ENCODE data around the gene LRWD1. TPM values are rescaled to one million over a fixed set of nuclear protein-coding genes. Genes with fewer than 3 reads are reported as not detected.
"Not testable (repeated sequence)": the region's sequence is repeated elsewhere in the genome, so short reads cannot be mapped to it uniquely, and the experiment has no call there.

The LRWD1 gene
- total RNA-seq, 2 donors from 2014 or later = 30.9 to 43.5 TPM

GRCh38 chr7:102503141-102503540, 38.4 kb downstream of the LRWD1 start:
- not testable (repeated sequence) for H3K36me3 ChIP-seq (ENCODE audit: control insufficient read depth, insufficient read depth, low read length); H3K9ac ChIP-seq (ENCODE audit: extremely low read depth, low read length, poor library complexity, severe bottlenecking); H3K4me1 ChIP-seq (ENCODE audit: control insufficient read depth, insufficient read depth, low read length); H3K27me3 ChIP-seq (ENCODE audit: control insufficient read depth, insufficient read depth, low read length, poor library complexity, severe bottlenecking); H3K36me3 Mint-ChIP-seq (ENCODE audit: low read depth); H3K27ac ChIP-seq (ENCODE audit: low read depth, low read length); H3K27ac Mint-ChIP-seq; H3K4me1 Mint-ChIP-seq; H3K4me3 Mint-ChIP-seq; H3K4me3 ChIP-seq (ENCODE audit: low read length); H3K9me3 Mint-ChIP-seq; DNase-seq; H3K9me3 ChIP-seq (ENCODE audit: control insufficient read depth, low read length); H3K27me3 Mint-ChIP-seq (ENCODE audit: insufficient read depth)
- WGBS, 2 experiments (ENCODE audit: insufficient coverage in 1 of 2, insufficient read length in 1 of 2) = no CpG with 5 or more reads among the region's 12 CpGs

- H3K36me3 ChIP-seq (ENCODE audit: control insufficient read depth, insufficient read depth, low read length); H3K4me3 ChIP-seq (ENCODE audit: low read length); H3K4me3 Mint-ChIP-seq; H3K27ac ChIP-seq (ENCODE audit: low read depth, low read length); DNase-seq; H3K4me1 ChIP-seq (ENCODE audit: control insufficient read depth, insufficient read depth, low read length); H3K27me3 Mint-ChIP-seq (ENCODE audit: insufficient read depth); H3K9ac ChIP-seq (ENCODE audit: extremely low read depth, low read length, poor library complexity, severe bottlenecking); H3K27ac Mint-ChIP-seq; H3K27me3 ChIP-seq (ENCODE audit: control insufficient read depth, insufficient read depth, low read length, poor library complexity, severe bottlenecking); H3K4me1 Mint-ChIP-seq; H3K9me3 Mint-ChIP-seq; H3K9me3 ChIP-seq (ENCODE audit: control insufficient read depth, low read length); H3K36me3 Mint-ChIP-seq (ENCODE audit: low read depth): not testable (repeated sequence)
- WGBS, 2 experiments (ENCODE audit: insufficient coverage in 1 of 2, insufficient read length in 1 of 2) = 83% methylated on average over 3 of the region's 24 CpGs; no CpG with 5 or more reads in 1 of the 2 experiments
Observed at GRCh38 chr7:102505298-102506185, 40.8 kb downstream of the LRWD1 start.

GRCh38 chr7:102507410-102508088, 42.8 kb downstream of the LRWD1 start:
- H3K4me3 ChIP-seq (ENCODE audit: low read length); DNase-seq; H3K4me1 Mint-ChIP-seq; H3K4me1 ChIP-seq (ENCODE audit: control insufficient read depth, insufficient read depth, low read length); H3K27me3 Mint-ChIP-seq (ENCODE audit: insufficient read depth); H3K27ac ChIP-seq (ENCODE audit: low read depth, low read length); H3K9me3 Mint-ChIP-seq; H3K4me3 Mint-ChIP-seq; H3K36me3 Mint-ChIP-seq (ENCODE audit: low read depth); H3K27ac Mint-ChIP-seq; H3K27me3 ChIP-seq (ENCODE audit: control insufficient read depth, insufficient read depth, low read length, poor library complexity, severe bottlenecking); H3K9ac ChIP-seq (ENCODE audit: extremely low read depth, low read length, poor library complexity, severe bottlenecking); H3K9me3 ChIP-seq (ENCODE audit: control insufficient read depth, low read length); H3K36me3 ChIP-seq (ENCODE audit: control insufficient read depth, insufficient read depth, low read length): not testable (repeated sequence)
- 82% methylated on average over 2 of the region's 8 CpGs; no CpG with 5 or more reads in 1 of the 2 experiments for WGBS, 2 experiments (ENCODE audit: insufficient coverage in 1 of 2, insufficient read length in 1 of 2)

- not testable (repeated sequence) for H3K27me3 ChIP-seq (ENCODE audit: control insufficient read depth, insufficient read depth, low read length, poor library complexity, severe bottlenecking); H3K27ac Mint-ChIP-seq; H3K27me3 Mint-ChIP-seq (ENCODE audit: insufficient read depth); H3K4me1 ChIP-seq (ENCODE audit: control insufficient read depth, insufficient read depth, low read length); H3K4me1 Mint-ChIP-seq; DNase-seq; H3K27ac ChIP-seq (ENCODE audit: low read depth, low read length); H3K36me3 ChIP-seq (ENCODE audit: control insufficient read depth, insufficient read depth, low read length); H3K36me3 Mint-ChIP-seq (ENCODE audit: low read depth); H3K4me3 ChIP-seq (ENCODE audit: low read length); H3K4me3 Mint-ChIP-seq; H3K9me3 ChIP-seq (ENCODE audit: control insufficient read depth, low read length); H3K9ac ChIP-seq (ENCODE audit: extremely low read depth, low read length, poor library complexity, severe bottlenecking); H3K9me3 Mint-ChIP-seq
- WGBS, 2 experiments (ENCODE audit: insufficient coverage in 1 of 2, insufficient read length in 1 of 2) = 88 to 94% methylated on average over 3 to 4 of the region's 8 CpGs
Observed at GRCh38 chr7:102510575-102510974, 45.8 kb downstream of the LRWD1 start.

- H3K4me3 ChIP-seq (ENCODE audit: low read length); H3K9ac ChIP-seq (ENCODE audit: extremely low read depth, low read length, poor library complexity, severe bottlenecking); DNase-seq; H3K36me3 Mint-ChIP-seq (ENCODE audit: low read depth); H3K27me3 ChIP-seq (ENCODE audit: control insufficient read depth, insufficient read depth, low read length, poor library complexity, severe bottlenecking); H3K27ac ChIP-seq (ENCODE audit: low read depth, low read length); H3K27me3 Mint-ChIP-seq (ENCODE audit: insufficient read depth); H3K4me1 Mint-ChIP-seq; H3K27ac Mint-ChIP-seq; H3K4me3 Mint-ChIP-seq; H3K36me3 ChIP-seq (ENCODE audit: control insufficient read depth, insufficient read depth, low read length); H3K9me3 ChIP-seq (ENCODE audit: control insufficient read depth, low read length); H3K9me3 Mint-ChIP-seq; H3K4me1 ChIP-seq (ENCODE audit: control insufficient read depth, insufficient read depth, low read length): not testable (repeated sequence)
- no CpG with 5 or more reads among the region's 30 CpGs for WGBS, 2 experiments (ENCODE audit: insufficient coverage in 1 of 2, insufficient read length in 1 of 2)
Observed at GRCh38 chr7:102511860-102512522, 47.2 kb downstream of the LRWD1 start.

- WGBS, 2 experiments (ENCODE audit: insufficient coverage in 1 of 2, insufficient read length in 1 of 2) = 47% methylated on average over 2 of the region's 5 CpGs; no CpG with 5 or more reads in 1 of the 2 experiments
- not testable (repeated sequence) for H3K4me3 Mint-ChIP-seq; H3K27ac Mint-ChIP-seq; H3K4me1 ChIP-seq (ENCODE audit: control insufficient read depth, insufficient read depth, low read length); H3K9me3 ChIP-seq (ENCODE audit: control insufficient read depth, low read length); H3K9ac ChIP-seq (ENCODE audit: extremely low read depth, low read length, poor library complexity, severe bottlenecking); H3K27me3 Mint-ChIP-seq (ENCODE audit: insufficient read depth); H3K36me3 ChIP-seq (ENCODE audit: control insufficient read depth, insufficient read depth, low read length); H3K27me3 ChIP-seq (ENCODE audit: control insufficient read depth, insufficient read depth, low read length, poor library complexity, severe bottlenecking); H3K27ac ChIP-seq (ENCODE audit: low read depth, low read length); H3K9me3 Mint-ChIP-seq; H3K4me1 Mint-ChIP-seq; H3K36me3 Mint-ChIP-seq (ENCODE audit: low read depth); H3K4me3 ChIP-seq (ENCODE audit: low read length)
- DNase-seq = peak; percentile 38
Observed at GRCh38 chr7:102512642-102513221, 47.9 kb downstream of the LRWD1 start.

Measured in endodermal cell (in vitro differentiated cells).